H1 (cell line): ENCODE data around the gene VPS26B. TPM values are rescaled to one million over a fixed set of nuclear protein-coding genes. Genes with fewer than 3 reads are reported as not detected.

Source experiments
- CTCF ChIA-PET: fragments of 300-600 bp; sonication (Branson Sonifier 250); formaldehyde crosslinking; loops from one replicate; lab custom pipeline; 2021; ENCODE audit not compliant: partially characterized antibody; lab: Charles Lee
- POLR2A ChIA-PET: fragments of 300-600 bp; sonication (Branson Sonifier 250); formaldehyde crosslinking; loops from one replicate; lab custom pipeline; 2021; ENCODE audit warnings: inconsistent platforms; ENCODE audit not compliant: partially characterized antibody; lab: Charles Lee
- DNase-seq, 2 experiments: peaks; one replicate each; pipeline versions ENCODE4 v3.0.0 to v3.0.0-alpha.2; 2010 to 2022; ENCODE audit warnings: low spot score in 2 of 2, low read depth in 1 of 2, mixed read lengths in 1 of 2
- FAIRE-seq: peaks from 2 replicates; lab custom pipeline; 2011; peaks lifted over from hg19 to GRCh38; lab: Jason Lieb, UNC
- H2AFZ ChIP-seq: 2 replicates; pipeline ENCODE4 v1.8.1; 2012; ENCODE audit warnings: low read length, inconsistent platforms
- H2AK5ac ChIP-seq: 2 replicates; pipeline ENCODE4 v1.6.1; 2013; ENCODE audit warnings: low read depth, low read length
- H2BK120ac ChIP-seq: replicated peaks from 2 replicates; pipeline ENCODE3; 2013; ENCODE audit warnings: low read depth, low read length, inconsistent platforms
- H2BK12ac ChIP-seq: 2 replicates; pipeline ENCODE4 v1.6.1; 2013; ENCODE audit warnings: low read depth, low read length
- H2BK15ac ChIP-seq: 2 replicates; pipeline ENCODE4 v1.6.1; 2013; ENCODE audit warnings: low read length
- H2BK20ac ChIP-seq: 2 replicates; pipeline ENCODE4 v1.6.1; 2013; ENCODE audit warnings: low read length
- H2BK5ac ChIP-seq: 2 replicates; pipeline ENCODE4 v1.6.1; 2013; ENCODE audit warnings: low read depth, low read length
- H3K14ac ChIP-seq: 2 replicates; pipeline ENCODE4 v1.6.1; 2013; ENCODE audit warnings: inconsistent platforms; ENCODE audit not compliant: insufficient read length
- H3K18ac ChIP-seq: 2 replicates; pipeline ENCODE4 v1.6.1; 2013; ENCODE audit warnings: low read length; ENCODE audit errors: extremely low read depth
- H3K23ac ChIP-seq: 2 replicates; pipeline ENCODE4 v1.6.1; 2013; ENCODE audit warnings: inconsistent platforms; ENCODE audit not compliant: insufficient read length
- H3K23me2 ChIP-seq: 2 replicates; pipeline ENCODE4 v1.6.1; 2013; ENCODE audit warnings: low read depth, low read length
- H3K27ac ChIP-seq: 2 replicates; pipeline ENCODE4 v1.6.1; 2011; ENCODE audit warnings: low read depth, low read length, inconsistent platforms
- H3K27me3 ChIP-seq, 4 experiments: replicated peaks in 1 of 4; 1 replicate in 1 of 4; 2 replicates in 3 of 4; pipeline versions ENCODE4 v1.6.1 to v1.8.1; 2011 to 2013; ENCODE audit warnings: low read length in 3 of 4, mild to moderate bottlenecking in 3 of 4, inconsistent platforms in 2 of 4, mixed read lengths in 2 of 4, moderate library complexity in 1 of 4; ENCODE audit not compliant: control insufficient read depth in 3 of 4, insufficient read depth in 3 of 4; ENCODE audit errors: extremely low read depth in 1 of 4
- H3K36me3 ChIP-seq, 4 experiments: 2 replicates each; pipeline versions ENCODE4 v1.6.1 to v1.8.1; 2011 to 2013; ENCODE audit warnings: mild to moderate bottlenecking in 4 of 4, low read length in 3 of 4, moderate library complexity in 2 of 4, control low read depth in 1 of 4, inconsistent platforms in 1 of 4; ENCODE audit not compliant: insufficient read depth in 4 of 4, control insufficient read depth in 2 of 4
- H3K4ac ChIP-seq: replicated peaks from 2 replicates; pipeline ENCODE3; 2013; ENCODE audit warnings: low read length, low read depth, mixed read lengths, inconsistent platforms; ENCODE audit not compliant: insufficient read length
- H3K4me1 ChIP-seq, 4 experiments: replicated peaks in 1 of 4; 1 replicate in 1 of 4; 2 replicates in 3 of 4; pipeline versions ENCODE4 v1.6.1 to v1.8.1; 2011 to 2013; ENCODE audit warnings: low read length in 3 of 4, inconsistent platforms in 2 of 4, mixed read lengths in 1 of 4; ENCODE audit not compliant: insufficient read depth in 4 of 4, control insufficient read depth in 3 of 4
- H3K4me2 ChIP-seq, 2 experiments: 2 replicates each; pipeline versions ENCODE4 v1.6.1 to v1.8.1; 2011 to 2013; ENCODE audit warnings: low read depth in 2 of 2, low read length in 2 of 2, control low read depth in 1 of 2, inconsistent platforms in 1 of 2, mild to moderate bottlenecking in 1 of 2; ENCODE audit not compliant: insufficient read depth in 1 of 2
- H3K4me3 ChIP-seq, 4 experiments: fragments of 200-600, 300-600 bp in 1 of 4; sonication (generic), shearing (Covaris generic), sonication (Bioruptor Twin) in 1 of 4; 2 replicates each; pipeline versions ENCODE4 v1.5.1 to v1.8.1; 2011 to 2016; ENCODE audit warnings: low read length in 4 of 4, low read depth in 3 of 4, control low read depth in 2 of 4, inconsistent platforms in 2 of 4, mild to moderate bottlenecking in 2 of 4, mixed read lengths in 1 of 4, moderate library complexity in 1 of 4; ENCODE audit not compliant: insufficient read depth in 2 of 4; ENCODE audit errors: extremely low read depth in 1 of 4
- H3K56ac ChIP-seq: replicated peaks from 2 replicates; pipeline ENCODE3; 2013; ENCODE audit warnings: low read depth, mild to moderate bottlenecking, mixed read lengths, low read length, inconsistent platforms; ENCODE audit not compliant: insufficient read length
- H3K79me1 ChIP-seq: 2 replicates; pipeline ENCODE4 v1.6.1; 2013; ENCODE audit warnings: low read depth, low read length, control low read depth
- H3K79me2 ChIP-seq, 2 experiments: 2 replicates each; pipeline versions ENCODE4 v1.6.1 to v1.8.1; 2012 to 2013; ENCODE audit warnings: low read length in 2 of 2, mild to moderate bottlenecking in 2 of 2, inconsistent platforms in 1 of 2; ENCODE audit not compliant: insufficient read depth in 2 of 2, control insufficient read depth in 1 of 2
- H3K9ac ChIP-seq, 4 experiments: replicated peaks in 1 of 4; 1 replicate in 1 of 4; 2 replicates in 3 of 4; pipeline versions ENCODE4 v1.6.1 to v1.8.1; 2011 to 2013; ENCODE audit warnings: low read depth in 3 of 4, low read length in 3 of 4, control low read depth in 2 of 4, mild to moderate bottlenecking in 2 of 4, moderate library complexity in 2 of 4, inconsistent platforms in 1 of 4; ENCODE audit errors: extremely low read depth in 1 of 4
- H3K9me3 ChIP-seq, 2 experiments: 2 replicates each; pipeline versions ENCODE4 v1.6.1 to v1.8.1; 2012 to 2013; ENCODE audit warnings: mild to moderate bottlenecking in 2 of 2, moderate library complexity in 2 of 2, control low read depth in 1 of 2, inconsistent platforms in 1 of 2, low read depth in 1 of 2, low read length in 1 of 2, mixed read lengths in 1 of 2; ENCODE audit not compliant: insufficient read depth in 2 of 2
- H4K20me1 ChIP-seq, 2 experiments: replicated peaks in 1 of 2; 2 replicates each; pipeline versions ENCODE3 to v1.8.1; 2011 to 2013; ENCODE audit warnings: inconsistent platforms in 2 of 2, low read length in 2 of 2, mild to moderate bottlenecking in 1 of 2; ENCODE audit not compliant: insufficient read depth in 2 of 2, control insufficient read depth in 1 of 2
- H4K5ac ChIP-seq: 2 replicates; pipeline ENCODE4 v1.6.1; 2013; ENCODE audit warnings: low read length, low read depth, mixed read lengths, inconsistent platforms; ENCODE audit not compliant: insufficient read length
- H4K8ac ChIP-seq: 2 replicates; pipeline ENCODE4 v1.8.0; 2013; ENCODE audit warnings: mild to moderate bottlenecking, moderate library complexity, low read length, inconsistent platforms; ENCODE audit not compliant: insufficient read depth; ENCODE audit errors: extremely low read depth
- H4K91ac ChIP-seq: replicated peaks from 2 replicates; pipeline ENCODE3; 2013; ENCODE audit warnings: low read length, mixed read lengths, inconsistent platforms; ENCODE audit not compliant: insufficient read length
- RNF2 ChIP-seq: fragments of 200-900, 300-1000 bp; sonication (generic); IDR thresholded peaks from 2 replicates; pipeline ENCODE4 v1.7.1; 2016; ENCODE audit warnings: borderline replicate concordance, low read depth, mild to moderate bottlenecking, antibody characterized with exemption, low read length; ENCODE audit not compliant: poor library complexity, severe bottlenecking; ENCODE audit errors: missing control alignments
- WGBS, 2 experiments: shearing (Covaris generic) in 1 of 2; methylation state at CpG; one replicate each; pipeline versions ENCODE4 v1.1.6 to v1.1.7; 2013 to 2015; ENCODE audit warnings: low lambda C conversion rate in 2 of 2, mixed read lengths in 2 of 2, inconsistent platforms in 1 of 2, low coverage in 1 of 2, missing lambda C conversion rate in 1 of 2; ENCODE audit not compliant: insufficient replicate concordance in 2 of 2, insufficient coverage in 1 of 2, insufficient read length in 1 of 2; ENCODE audit errors: extremely low coverage in 1 of 2, missing lambda C conversion rate in 1 of 2; 5-methylcytosine and 5-hydroxymethylcytosine counted together
- polyA plus RNA-seq, 7 experiments: library from polyadenylated mRNA; depleted of rRNA in 3 of 7; stranded (reverse) in 5 of 7; unstranded in 2 of 7; fragments of >200 nt in 5 of 7; fragments of 200-250 nt in 2 of 7; gene quantifications; 1 replicate in 5 of 7; 2 replicates in 1 of 7; 4 replicates in 1 of 7; pipeline versions ENCODE4 v1.2.1 to v1.2.3, GENCODE V29; 2011 to 2013; ENCODE audit warnings: missing spikeins in 2 of 7, mixed read lengths in 2 of 7
- total RNA-seq: library from RNA; stranded (reverse); fragmentation: NEBNext Ultra II Directional; extraction: Animal tissue kit (Norgen Biotek cat#: 25700); gene quantifications from 2 replicates; pipeline ENCODE4 v1.2.1, GENCODE V29; 2021
- TF ChIP-seq, protein P1 (sequence below): IDR thresholded peaks from 2 replicates; pipeline ENCODE4 v1.6.1; 2011; ENCODE audit warnings: low read depth, mild to moderate bottlenecking, low read length; ENCODE audit not compliant: insufficient read depth

VPS26B gene
- total and polyA plus RNA-seq, 2 of the 8 experiments (the other 6 are each of a cell fraction or from before 2014, with no cell fraction given) = 18.3 to 27.0 TPM

DNA sequence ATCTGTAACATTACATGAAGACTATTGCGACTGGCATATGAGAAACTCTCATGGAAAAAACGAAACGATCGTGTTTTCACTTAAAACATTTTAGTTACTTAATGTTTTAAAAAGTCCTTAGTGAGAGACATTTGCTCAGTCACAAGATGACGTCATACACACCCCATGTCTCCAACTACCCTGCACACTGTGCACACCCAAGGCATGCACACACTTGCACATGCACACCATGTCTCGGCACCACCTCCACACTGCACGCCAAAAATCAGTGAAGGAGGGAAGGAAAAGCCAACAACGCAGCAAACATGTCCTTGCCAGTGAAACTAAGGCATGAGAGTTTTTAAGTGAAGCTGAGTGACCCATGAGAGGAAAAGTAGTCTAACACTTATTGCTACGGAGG lies 18.7 kb upstream of the VPS26B start:
- POLR2A ChIA-PET = no interaction called here

More for the DNA sequence above, 18.7 kb upstream of the VPS26B start:
- Histone ChIP-seq H2BK15ac (no peak overlapping the region), H2BK12ac (no peak overlapping the region), H3K9ac (no peak overlapping the region), H3K9me3 (no peaks in the 10 kb centered on the region), H4K8ac (no peak overlapping the region), H3K36me3 (peaks cover 18 to 79% (median 55%) of the 10 kb centered on the region in 4 experiments; a peak in 7 of 8 replicates), H3K4me1 (no peaks in the 10 kb centered on the region), H3K14ac (no peak overlapping the region), H4K20me1 (peaks cover 0 to 4% of the 10 kb centered on the region in 2 experiments), H3K4me2 (no peak overlapping the region), H3K23ac (no peak overlapping the region), H3K4ac (no peak overlapping the region), H3K56ac (no peak overlapping the region), H4K5ac (no peak overlapping the region), H3K27me3 (no peaks in the 10 kb centered on the region), H3K23me2 (no peaks in the 10 kb centered on the region; the same call in 1 of the 2 replicates), H3K4me3 (no peak overlapping the region), H3K79me1 (peaks cover 2% of the 10 kb centered on the region; the same call in 1 of the 2 replicates), H3K27ac (no peak overlapping the region), H2AFZ (no peak overlapping the region), H2BK120ac (no peak overlapping the region), H4K91ac (no peak overlapping the region), H2AK5ac (no peak overlapping the region), H3K18ac (no peak overlapping the region), H2BK5ac (no peak overlapping the region), H3K79me2 (peaks cover 0 to 3% of the 10 kb centered on the region in 2 experiments; a peak in 1 of 4 replicates), H2BK20ac (no peak overlapping the region)
- FAIRE-seq = no peak
- CTCF ChIA-PET = interaction anchor here (1.8 kb wide), 1 partner anchor 9 kb away, joined by 4 read pairs; no protein-coding TSS in a partner anchor
- 96% methylated on average over 9 of the region's 9 CpGs; no CpG with 5 or more reads in 1 of the 2 experiments for WGBS, 2 experiments
- TF ChIP-seq, protein P1, sequence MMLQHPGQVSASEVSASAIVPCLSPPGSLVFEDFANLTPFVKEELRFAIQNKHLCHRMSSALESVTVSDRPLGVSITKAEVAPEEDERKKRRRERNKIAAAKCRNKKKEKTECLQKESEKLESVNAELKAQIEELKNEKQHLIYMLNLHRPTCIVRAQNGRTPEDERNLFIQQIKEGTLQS = no peak
- no peak for TF ChIP-seq RNF2
- DNase-seq = no peak
